ENCODE results near the gene PSKH1.

DNA sequence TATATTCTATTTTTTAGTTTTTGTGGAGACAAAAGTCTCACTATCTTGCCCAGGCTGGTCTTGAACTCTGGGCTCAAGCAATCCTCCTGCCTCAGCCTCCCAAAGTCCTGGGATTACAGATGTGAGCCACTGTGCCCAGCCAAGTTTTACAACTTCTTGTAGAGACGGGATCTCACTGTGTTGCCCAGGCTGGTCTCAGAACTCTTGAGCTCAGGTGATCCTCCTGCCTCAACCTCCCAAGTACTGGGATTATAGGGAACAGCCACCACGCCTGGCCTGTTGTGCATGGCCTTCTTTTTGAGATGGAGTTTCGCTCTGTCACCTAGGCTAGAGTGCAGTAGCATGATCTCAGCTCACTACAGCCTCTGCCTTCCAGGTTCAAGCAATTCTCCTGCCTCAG, 39.4 kb upstream of the PSKH1 start:
- TF ChIP-seq ZFP30 (CRISPR knock-in tag; IDR thresholded peaks at IDR 0.05) (no peak), ISL1 (CRISPR knock-in tag; IDR thresholded peaks at IDR 0.05) (no peak), ZC3H10 (CRISPR knock-in tag; IDR thresholded peaks at IDR 0.05) (no peak), TOX (CRISPR knock-in tag; IDR thresholded peaks at IDR 0.05; ENCODE audit: borderline replicate concordance) (no peak), ZFP3 (CRISPR knock-in tag; IDR thresholded peaks at IDR 0.05) (no peak), TCF4 (CRISPR knock-in tag; IDR thresholded peaks at IDR 0.05; ENCODE audit: borderline replicate concordance) (no peak), RARB (CRISPR knock-in tag; IDR thresholded peaks at IDR 0.05) (no peak), ZNF565 (CRISPR knock-in tag; conservative IDR thresholded peaks at IDR 0.05; ENCODE audit: low read depth) (no peak)
- TF ChIP-seq, protein P1, sequence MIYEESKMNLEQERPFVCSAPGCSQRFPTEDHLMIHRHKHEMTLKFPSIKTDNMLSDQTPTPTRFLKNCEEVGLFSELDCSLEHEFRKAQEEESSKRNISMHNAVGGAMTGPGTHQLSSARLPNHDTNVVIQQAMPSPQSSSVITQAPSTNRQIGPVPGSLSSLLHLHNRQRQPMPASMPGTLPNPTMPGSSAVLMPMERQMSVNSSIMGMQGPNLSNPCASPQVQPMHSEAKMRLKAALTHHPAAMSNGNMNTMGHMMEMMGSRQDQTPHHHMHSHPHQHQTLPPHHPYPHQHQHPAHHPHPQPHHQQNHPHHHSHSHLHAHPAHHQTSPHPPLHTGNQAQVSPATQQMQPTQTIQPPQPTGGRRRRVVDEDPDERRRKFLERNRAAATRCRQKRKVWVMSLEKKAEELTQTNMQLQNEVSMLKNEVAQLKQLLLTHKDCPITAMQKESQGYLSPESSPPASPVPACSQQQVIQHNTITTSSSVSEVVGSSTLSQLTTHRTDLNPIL (CRISPR knock-in tag; IDR thresholded peaks at IDR 0.05; ENCODE audit: low read depth): no peak
- TF ChIP-seq, protein P2, sequence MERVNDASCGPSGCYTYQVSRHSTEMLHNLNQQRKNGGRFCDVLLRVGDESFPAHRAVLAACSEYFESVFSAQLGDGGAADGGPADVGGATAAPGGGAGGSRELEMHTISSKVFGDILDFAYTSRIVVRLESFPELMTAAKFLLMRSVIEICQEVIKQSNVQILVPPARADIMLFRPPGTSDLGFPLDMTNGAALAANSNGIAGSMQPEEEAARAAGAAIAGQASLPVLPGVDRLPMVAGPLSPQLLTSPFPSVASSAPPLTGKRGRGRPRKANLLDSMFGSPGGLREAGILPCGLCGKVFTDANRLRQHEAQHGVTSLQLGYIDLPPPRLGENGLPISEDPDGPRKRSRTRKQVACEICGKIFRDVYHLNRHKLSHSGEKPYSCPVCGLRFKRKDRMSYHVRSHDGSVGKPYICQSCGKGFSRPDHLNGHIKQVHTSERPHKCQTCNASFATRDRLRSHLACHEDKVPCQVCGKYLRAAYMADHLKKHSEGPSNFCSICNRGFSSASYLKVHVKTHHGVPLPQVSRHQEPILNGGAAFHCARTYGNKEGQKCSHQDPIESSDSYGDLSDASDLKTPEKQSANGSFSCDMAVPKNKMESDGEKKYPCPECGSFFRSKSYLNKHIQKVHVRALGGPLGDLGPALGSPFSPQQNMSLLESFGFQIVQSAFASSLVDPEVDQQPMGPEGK (CRISPR knock-in tag; IDR thresholded peaks at IDR 0.05; ENCODE audit: borderline replicate concordance): no peak
- TF ChIP-seq, protein P3, sequence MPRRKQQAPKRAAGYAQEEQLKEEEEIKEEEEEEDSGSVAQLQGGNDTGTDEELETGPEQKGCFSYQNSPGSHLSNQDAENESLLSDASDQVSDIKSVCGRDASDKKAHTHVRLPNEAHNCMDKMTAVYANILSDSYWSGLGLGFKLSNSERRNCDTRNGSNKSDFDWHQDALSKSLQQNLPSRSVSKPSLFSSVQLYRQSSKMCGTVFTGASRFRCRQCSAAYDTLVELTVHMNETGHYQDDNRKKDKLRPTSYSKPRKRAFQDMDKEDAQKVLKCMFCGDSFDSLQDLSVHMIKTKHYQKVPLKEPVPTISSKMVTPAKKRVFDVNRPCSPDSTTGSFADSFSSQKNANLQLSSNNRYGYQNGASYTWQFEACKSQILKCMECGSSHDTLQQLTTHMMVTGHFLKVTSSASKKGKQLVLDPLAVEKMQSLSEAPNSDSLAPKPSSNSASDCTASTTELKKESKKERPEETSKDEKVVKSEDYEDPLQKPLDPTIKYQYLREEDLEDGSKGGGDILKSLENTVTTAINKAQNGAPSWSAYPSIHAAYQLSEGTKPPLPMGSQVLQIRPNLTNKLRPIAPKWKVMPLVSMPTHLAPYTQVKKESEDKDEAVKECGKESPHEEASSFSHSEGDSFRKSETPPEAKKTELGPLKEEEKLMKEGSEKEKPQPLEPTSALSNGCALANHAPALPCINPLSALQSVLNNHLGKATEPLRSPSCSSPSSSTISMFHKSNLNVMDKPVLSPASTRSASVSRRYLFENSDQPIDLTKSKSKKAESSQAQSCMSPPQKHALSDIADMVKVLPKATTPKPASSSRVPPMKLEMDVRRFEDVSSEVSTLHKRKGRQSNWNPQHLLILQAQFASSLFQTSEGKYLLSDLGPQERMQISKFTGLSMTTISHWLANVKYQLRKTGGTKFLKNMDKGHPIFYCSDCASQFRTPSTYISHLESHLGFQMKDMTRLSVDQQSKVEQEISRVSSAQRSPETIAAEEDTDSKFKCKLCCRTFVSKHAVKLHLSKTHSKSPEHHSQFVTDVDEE (CRISPR knock-in tag; IDR thresholded peaks at IDR 0.05): no peak
- TF ChIP-seq, protein P4, sequence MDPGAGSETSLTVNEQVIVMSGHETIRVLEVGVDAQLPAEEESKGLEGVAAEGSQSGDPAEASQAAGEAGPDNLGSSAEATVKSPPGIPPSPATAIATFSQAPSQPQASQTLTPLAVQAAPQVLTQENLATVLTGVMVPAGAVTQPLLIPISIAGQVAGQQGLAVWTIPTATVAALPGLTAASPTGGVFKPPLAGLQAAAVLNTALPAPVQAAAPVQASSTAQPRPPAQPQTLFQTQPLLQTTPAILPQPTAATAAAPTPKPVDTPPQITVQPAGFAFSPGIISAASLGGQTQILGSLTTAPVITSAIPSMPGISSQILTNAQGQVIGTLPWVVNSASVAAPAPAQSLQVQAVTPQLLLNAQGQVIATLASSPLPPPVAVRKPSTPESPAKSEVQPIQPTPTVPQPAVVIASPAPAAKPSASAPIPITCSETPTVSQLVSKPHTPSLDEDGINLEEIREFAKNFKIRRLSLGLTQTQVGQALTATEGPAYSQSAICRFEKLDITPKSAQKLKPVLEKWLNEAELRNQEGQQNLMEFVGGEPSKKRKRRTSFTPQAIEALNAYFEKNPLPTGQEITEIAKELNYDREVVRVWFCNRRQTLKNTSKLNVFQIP (CRISPR knock-in tag; IDR thresholded peaks at IDR 0.05; ENCODE audit: borderline replicate concordance, low read depth): no peak
